Measurements from ENCODE around the gene SERPINI2. TPM values are rescaled to one million over a fixed set of nuclear protein-coding genes. Genes with fewer than 3 reads are reported as not detected.

SERPINI2 gene
- total RNA-seq, 4 donors from 2014 or later, result not detected

- TF ChIP-seq CTCF (IDR thresholded peaks at IDR 0.05), result no peak
- TF ChIP-seq POLR2A (IDR thresholded peaks at IDR 0.05), result no peak
- 54 to 56% methylated on average over 2 of the region's 2 CpGs for WGBS, 2 donors
- no peak for DNase-seq (ENCODE audit: low spot score in 2 of 2)
- intact Hi-C loops (cut with DNase I; ENCODE audit: low total_unique reads), result no loop called here
- H3K4me3 ChIP-seq (ENCODE audit: low read depth, poor library complexity, severe bottlenecking), result no peak overlapping the region
These were observed 10.7 kb upstream of the SERPINI2 start for GRCh38 chr3:167484551-167484950.

GRCh38 chr3:167483708-167484475 lies 10.1 kb upstream of the SERPINI2 start:
- intact Hi-C loops (cut with DNase I; ENCODE audit: low total_unique reads), result no loop called here
- TF ChIP-seq POLR2A (IDR thresholded peaks at IDR 0.05), result no peak
- TF ChIP-seq CTCF (IDR thresholded peaks at IDR 0.05), result no peak
- WGBS, 2 donors, result 80 to 92% methylated on average over 2 of the region's 2 CpGs
- DNase-seq (ENCODE audit: low spot score in 2 of 2), result no peak
- H3K4me3 ChIP-seq (ENCODE audit: low read depth, poor library complexity, severe bottlenecking), result no peak overlapping the region

GRCh38 chr3:167481164-167481563 lies 7.3 kb upstream of the SERPINI2 start:
- TF ChIP-seq CTCF (IDR thresholded peaks at IDR 0.05), result no peak
- TF ChIP-seq POLR2A (IDR thresholded peaks at IDR 0.05), result no peak
- no peak overlapping the region for H3K4me3 ChIP-seq (ENCODE audit: low read depth, poor library complexity, severe bottlenecking)
- DNase-seq (ENCODE audit: low spot score in 2 of 2), result no peak
- intact Hi-C loops (cut with DNase I; ENCODE audit: low total_unique reads), result no loop called here

GRCh38 chr3:167480748-167481147 lies 6.9 kb upstream of the SERPINI2 start:
- WGBS, 2 donors, result 82 to 91% methylated on average over 2 of the region's 2 CpGs
- TF ChIP-seq CTCF (IDR thresholded peaks at IDR 0.05), result no peak
- no peak for TF ChIP-seq POLR2A (IDR thresholded peaks at IDR 0.05)
- DNase-seq (ENCODE audit: low spot score in 2 of 2), result no peak
- intact Hi-C loops (cut with DNase I; ENCODE audit: low total_unique reads), result no loop called here
- no peak overlapping the region for H3K4me3 ChIP-seq (ENCODE audit: low read depth, poor library complexity, severe bottlenecking)

GRCh38 chr3:167469381-167469780 lies 4.5 kb downstream of the SERPINI2 start:
- no peak overlapping the region for H3K4me3 ChIP-seq (ENCODE audit: low read depth, poor library complexity, severe bottlenecking)
- intact Hi-C loops (cut with DNase I; ENCODE audit: low total_unique reads), result no loop called here
- DNase-seq (ENCODE audit: low spot score in 2 of 2), result no peak
- no peak for TF ChIP-seq POLR2A (IDR thresholded peaks at IDR 0.05)
- TF ChIP-seq CTCF (IDR thresholded peaks at IDR 0.05), result no peak
- 61 to 75% methylated on average over 3 of the region's 3 CpGs for WGBS, 2 donors

Data from lower leg skin (tissue), 4 donors.